Activated naive CD4-positive, alpha-beta T cell treated with anti-CD3 and anti-CD28 coated beads, Interleukin-2, amount 50 U/mL, for 72 hours (primary cell): ENCODE measurements around the gene INPP5E. TPM values are rescaled to one million over a fixed set of nuclear protein-coding genes. Genes with fewer than 3 reads are reported as not detected.
"Not testable (repeated sequence)": the region's sequence is repeated elsewhere in the genome, so short reads cannot be mapped to it uniquely, and the experiment has no call there.

Experiments
- ATAC-seq, 2 donors: fragments of 150-1000 bp; cut with Tn5 transposase; 2 replicates each; pipeline ENCODE4 v1.10.0; 2021; ENCODE audit warnings: mild to moderate bottlenecking in 2 of 2, moderate library complexity in 2 of 2
- DNase-seq, 2 donors: peaks; one replicate each; pipeline ENCODE4 v3.0.0; 2021 to 2022; ENCODE audit warnings: low spot score in 2 of 2
- H3K27ac Mint-ChIP-seq, 2 donors: one replicate each; pipeline ENCODE4 v1.8.0; 2022; ENCODE audit warnings: mild to moderate bottlenecking in 2 of 2, mixed read lengths in 2 of 2
- H3K36me3 Mint-ChIP-seq, 2 donors: one replicate each; pipeline ENCODE4 v1.8.0; 2022; ENCODE audit warnings: mixed read lengths in 2 of 2
- H3K9me3 Mint-ChIP-seq, 2 donors: one replicate each; pipeline ENCODE4 v1.8.0; 2022; ENCODE audit warnings: mixed read lengths in 2 of 2
- total RNA-seq, 2 donors: library from RNA; stranded (reverse); gene quantifications; one replicate each; pipeline ENCODE4 v1.2.3, GENCODE V29; 2022

Gene INPP5E
- total RNA-seq, 2 donors from 2014 or later, result 14.4 to 16.0 TPM

- Mint-ChIP-seq H3K36me3 (peaks cover 5% of the 10 kb centered on the region in 2 donors), H3K27ac (peak overlapping the region; percentile 52 to 91), H3K9me3 (no peaks in the 10 kb centered on the region)
- ATAC-seq (peak in 1 of 2 donors; percentile 17), DNase-seq (no peak)
Observed at GRCh38 chr9:136424750-136425362, 14.8 kb downstream of the INPP5E start.

- no peak for ATAC-seq
- peaks cover 8 to 9% of the 10 kb centered on the region in 2 donors for H3K36me3 Mint-ChIP-seq
Observed at GRCh38 chr9:136423432-136424146, 16.1 kb downstream of the INPP5E start.

GRCh38 chr9:136422876-136423275 is 16.8 kb downstream of the INPP5E start:
- H3K27ac Mint-ChIP-seq, result no peak overlapping the region
- H3K36me3 Mint-ChIP-seq, result peaks cover 10% of the 10 kb centered on the region in 2 donors
- DNase-seq (no peak), ATAC-seq (no peak)
- no peaks in the 10 kb centered on the region for H3K9me3 Mint-ChIP-seq

More at GRCh38 chr9:136423432-136424146, 16.1 kb downstream of the INPP5E start:
- Mint-ChIP-seq H3K27ac (no peak overlapping the region), H3K9me3 (no peaks in the 10 kb centered on the region)
- DNase-seq, result no peak

- no peaks in the 10 kb centered on the region for H3K9me3 Mint-ChIP-seq
- no peak overlapping the region for H3K27ac Mint-ChIP-seq
- ATAC-seq (no peak), DNase-seq (no peak)
- peaks cover 13 to 14% of the 10 kb centered on the region in 2 donors for H3K36me3 Mint-ChIP-seq
Observed at GRCh38 chr9:136421791-136422190, 17.9 kb downstream of the INPP5E start.

- DNase-seq (no peak), ATAC-seq (no peak)
- Mint-ChIP-seq H3K9me3 (no peaks in the 10 kb centered on the region), H3K36me3 (peaks cover 18 to 20% of the 10 kb centered on the region in 2 donors), H3K27ac (no peak overlapping the region)
Observed at GRCh38 chr9:136419092-136419420, 20.6 kb downstream of the INPP5E start.

- ATAC-seq (no peak), DNase-seq (no peak)
- Mint-ChIP-seq H3K36me3 (peaks cover 18 to 20% of the 10 kb centered on the region in 2 donors), H3K27ac (peak overlapping the region in 1 of 2 donors; percentile 65), H3K9me3 (no peaks in the 10 kb centered on the region)
Observed at GRCh38 chr9:136418182-136419091, 21.2 kb downstream of the INPP5E start.

GRCh38 chr9:136416914-136417313 is 22.7 kb downstream of the INPP5E start:
- Mint-ChIP-seq H3K9me3 (no peaks in the 10 kb centered on the region), H3K36me3 (peaks cover 16 to 19% of the 10 kb centered on the region in 2 donors), H3K27ac (no peak overlapping the region)
- DNase-seq (no peak), ATAC-seq (no peak)

GRCh38 chr9:136416427-136416826 is 23.2 kb downstream of the INPP5E start:
- DNase-seq, result no peak
- peaks cover 19 to 21% of the 10 kb centered on the region in 2 donors for H3K36me3 Mint-ChIP-seq

GRCh38 chr9:136412962-136413361 is 26.7 kb downstream of the INPP5E start:
- Mint-ChIP-seq H3K36me3 (peaks cover 40 to 44% of the 10 kb centered on the region in 2 donors), H3K27ac (peak overlapping the region in 1 of 2 donors; percentile 83), H3K9me3 (no peaks in the 10 kb centered on the region)
- DNase-seq (no peak), ATAC-seq (no peak)

More at GRCh38 chr9:136416427-136416826, 23.2 kb downstream of the INPP5E start:
- H3K9me3 Mint-ChIP-seq, result no peaks in the 10 kb centered on the region
- H3K27ac Mint-ChIP-seq, result no peak overlapping the region
- ATAC-seq, result no peak

- peak in 1 of 2 donors; percentile 42 for ATAC-seq
- Mint-ChIP-seq H3K9me3 (no peaks in the 10 kb centered on the region), H3K36me3 (peaks cover 43 to 50% of the 10 kb centered on the region in 2 donors)
Observed at GRCh38 chr9:136411378-136411777, 28.3 kb downstream of the INPP5E start.

GRCh38 chr9:136410500-136411287 is 29.0 kb downstream of the INPP5E start, which contains the start of the genes ENTR1 and PMPCA:
TSS of gene ENTR1 (minus strand) at chr9:136410614. CDS start at chr9:136410397, 217 bp downstream.
TSS of gene PMPCA (plus strand) at chr9:136410658. CDS start at chr9:136410669, 11 bp downstream.
- H3K27ac Mint-ChIP-seq, result peak within 1 kb of the TSS; percentile 96 to 98
- H3K9me3 Mint-ChIP-seq, result no peaks in the 10 kb centered on the region
- peak; percentile 81 to 90 for ATAC-seq
- DNase-seq, result peak; percentile 92 to 98
- peaks cover 40 to 52% of the 10 kb centered on the region in 2 donors for H3K36me3 Mint-ChIP-seq

More at GRCh38 chr9:136411378-136411777, 28.3 kb downstream of the INPP5E start:
- DNase-seq, result no peak
- peak overlapping the region; percentile 96 to 98 for H3K27ac Mint-ChIP-seq

- DNase-seq (peak in 1 of 2 donors; percentile 40), ATAC-seq (peak; percentile 36 to 40)
- Mint-ChIP-seq H3K36me3 (peaks cover 40 to 61% of the 10 kb centered on the region in 2 donors), H3K9me3 (no peaks in the 10 kb centered on the region), H3K27ac (peak overlapping the region; percentile 96 to 97)
Observed at GRCh38 chr9:136409557-136410455, 29.8 kb downstream of the INPP5E start.

- DNase-seq (no peak), ATAC-seq (no peak)
- Mint-ChIP-seq H3K9me3 (no peaks in the 10 kb centered on the region), H3K36me3 (peaks cover 40 to 62% of the 10 kb centered on the region in 2 donors), H3K27ac (peak overlapping the region in 1 of 2 donors; percentile 96)
Observed at GRCh38 chr9:136407911-136408310, 31.7 kb downstream of the INPP5E start.

- not testable (repeated sequence) for DNase-seq, ATAC-seq, H3K27ac Mint-ChIP-seq, H3K9me3 Mint-ChIP-seq
- peaks cover 40 to 65% of the 10 kb centered on the region in 2 donors for H3K36me3 Mint-ChIP-seq
Observed at GRCh38 chr9:136407061-136407460, 32.6 kb downstream of the INPP5E start.

- not testable (repeated sequence) for ATAC-seq, DNase-seq, H3K9me3 Mint-ChIP-seq, H3K27ac Mint-ChIP-seq
- H3K36me3 Mint-ChIP-seq, result peaks cover 31 to 65% of the 10 kb centered on the region in 2 donors
Observed at GRCh38 chr9:136405904-136406303, 33.7 kb downstream of the INPP5E start.
